Germinal center (tissue), 1 donor: ENCODE results near the gene AGPAT1.
"Not testable (repeated sequence)": the region's sequence is repeated elsewhere in the genome, so short reads cannot be mapped to it uniquely, and the experiment has no call there.

Experiments
- DNase-seq: peaks from one replicate; pipeline ENCODE4 v3.0.0; 2012; ENCODE audit warnings: mixed read lengths, low spot score

The AGPAT1 gene, protein sequence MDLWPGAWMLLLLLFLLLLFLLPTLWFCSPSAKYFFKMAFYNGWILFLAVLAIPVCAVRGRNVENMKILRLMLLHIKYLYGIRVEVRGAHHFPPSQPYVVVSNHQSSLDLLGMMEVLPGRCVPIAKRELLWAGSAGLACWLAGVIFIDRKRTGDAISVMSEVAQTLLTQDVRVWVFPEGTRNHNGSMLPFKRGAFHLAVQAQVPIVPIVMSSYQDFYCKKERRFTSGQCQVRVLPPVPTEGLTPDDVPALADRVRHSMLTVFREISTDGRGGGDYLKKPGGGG

DNA sequence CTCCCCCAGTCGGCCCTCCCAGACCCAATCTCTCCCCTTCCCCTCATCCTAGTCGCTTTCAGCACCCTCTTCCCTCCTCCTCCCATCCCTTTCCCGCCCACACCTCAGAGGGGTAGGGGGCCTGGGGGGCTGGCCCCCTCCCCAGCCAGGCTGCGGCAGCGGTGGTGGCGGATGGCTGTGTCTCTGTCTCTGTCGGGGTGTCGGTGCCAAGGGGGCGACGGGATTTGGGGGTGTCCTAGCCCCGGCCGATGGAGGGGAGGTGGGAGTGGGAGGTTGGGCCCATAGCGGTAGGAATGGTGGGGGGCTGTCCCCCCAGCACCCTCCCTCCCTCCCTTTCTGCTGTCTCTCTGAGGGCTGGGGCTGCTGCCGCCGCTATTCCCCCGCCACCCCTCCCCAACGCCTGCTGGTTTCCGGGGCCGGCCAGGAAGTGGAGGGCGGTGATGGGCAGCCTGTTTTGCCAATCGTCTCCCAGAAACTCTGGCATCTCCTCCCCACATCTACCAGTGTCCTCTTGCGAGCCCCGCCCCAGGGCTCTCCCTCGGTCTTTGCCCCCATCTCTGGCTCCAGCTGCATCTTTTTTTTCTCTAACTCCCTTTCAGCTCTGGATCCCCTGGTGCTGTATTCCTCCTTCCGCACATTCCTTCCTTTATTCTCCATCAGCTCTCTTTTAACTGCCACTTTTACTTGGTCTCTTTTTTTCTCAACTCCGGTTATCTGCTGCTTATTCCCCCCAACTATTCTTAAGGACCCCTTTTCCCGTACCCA lies at the start of gene AGPAT1:
Gene AGPAT1, minus strand, starts transcription at position 374 of the 765 bp plus-strand sequence. CDS start 4,588 bp downstream, outside the sequence.
- DNase-seq: peak; percentile 98

DNA sequence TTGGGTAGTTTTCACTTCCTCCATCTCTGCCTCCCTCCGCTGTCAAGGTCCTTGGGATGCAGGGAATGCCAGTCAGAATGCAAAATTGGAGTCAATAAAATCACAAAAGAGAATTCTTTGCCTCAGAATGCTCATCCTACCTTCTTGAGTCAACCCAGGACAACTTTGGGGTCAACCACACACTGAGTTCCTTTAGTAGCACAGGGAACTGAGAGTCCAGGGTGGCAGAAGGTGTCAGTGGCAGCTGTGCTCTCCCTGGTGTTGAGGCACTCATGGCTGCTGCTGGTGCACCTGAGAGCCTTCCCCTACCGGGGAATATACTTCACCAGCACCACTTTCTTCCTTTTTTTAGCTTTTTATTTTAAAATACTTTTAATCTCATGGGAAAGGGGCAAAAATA lies 48.8 kb upstream of the AGPAT1 start:
- DNase-seq: peak; percentile 46

DNA sequence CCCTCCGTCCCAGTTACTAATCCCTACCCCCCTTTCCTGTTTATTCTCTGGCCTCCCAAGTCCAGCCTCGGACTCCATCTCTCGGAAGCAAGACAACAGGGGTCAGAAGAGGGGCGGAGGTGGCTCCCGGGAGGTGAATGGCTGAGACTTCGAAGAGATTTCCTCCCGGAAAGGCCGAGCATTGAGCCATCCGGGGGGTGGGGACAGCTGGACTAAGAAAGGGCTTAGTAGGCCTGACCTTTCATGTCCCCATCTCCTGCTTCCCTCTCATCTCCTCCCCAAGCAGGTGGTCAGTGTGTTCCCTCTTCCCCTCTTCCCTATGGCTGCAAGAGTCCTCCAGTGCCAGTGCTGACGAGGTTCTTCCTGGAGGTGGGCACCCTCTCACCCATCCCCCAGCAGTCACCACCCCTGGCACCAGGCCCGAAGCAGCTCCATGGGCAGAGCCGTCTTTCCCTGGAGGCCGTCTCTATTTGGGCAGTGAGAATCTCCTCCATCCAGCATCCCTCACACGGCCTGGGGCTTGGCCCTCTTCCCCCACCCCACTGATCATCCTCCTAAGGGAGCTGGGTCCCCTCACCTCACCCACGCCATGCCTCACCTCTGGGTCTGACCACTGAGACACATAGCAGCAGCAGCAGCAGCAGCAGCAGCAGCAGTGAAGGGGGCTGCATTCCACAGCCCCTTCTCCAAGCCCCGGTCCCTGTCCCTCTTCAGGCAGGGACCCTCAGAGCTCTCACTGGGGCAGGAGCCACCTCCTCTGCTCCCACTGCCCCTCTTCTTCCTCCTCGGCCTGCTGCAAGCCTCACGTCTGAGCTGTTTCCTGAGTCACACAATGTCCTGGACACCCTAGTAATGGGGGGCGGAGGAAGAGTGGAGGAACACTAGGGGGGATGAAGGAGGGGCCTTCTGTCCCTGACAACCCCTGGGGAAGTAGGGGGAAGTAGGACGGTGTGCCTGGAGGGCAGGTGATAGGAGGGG lies 47.7 kb upstream of the AGPAT1 start, which contains the start of gene NOTCH4:
Gene NOTCH4, minus strand, starts transcription at position 810 of the 978 bp plus-strand sequence. Its CDS starts 139 bp downstream, at position 671.
- DNase-seq: no peak

DNA sequence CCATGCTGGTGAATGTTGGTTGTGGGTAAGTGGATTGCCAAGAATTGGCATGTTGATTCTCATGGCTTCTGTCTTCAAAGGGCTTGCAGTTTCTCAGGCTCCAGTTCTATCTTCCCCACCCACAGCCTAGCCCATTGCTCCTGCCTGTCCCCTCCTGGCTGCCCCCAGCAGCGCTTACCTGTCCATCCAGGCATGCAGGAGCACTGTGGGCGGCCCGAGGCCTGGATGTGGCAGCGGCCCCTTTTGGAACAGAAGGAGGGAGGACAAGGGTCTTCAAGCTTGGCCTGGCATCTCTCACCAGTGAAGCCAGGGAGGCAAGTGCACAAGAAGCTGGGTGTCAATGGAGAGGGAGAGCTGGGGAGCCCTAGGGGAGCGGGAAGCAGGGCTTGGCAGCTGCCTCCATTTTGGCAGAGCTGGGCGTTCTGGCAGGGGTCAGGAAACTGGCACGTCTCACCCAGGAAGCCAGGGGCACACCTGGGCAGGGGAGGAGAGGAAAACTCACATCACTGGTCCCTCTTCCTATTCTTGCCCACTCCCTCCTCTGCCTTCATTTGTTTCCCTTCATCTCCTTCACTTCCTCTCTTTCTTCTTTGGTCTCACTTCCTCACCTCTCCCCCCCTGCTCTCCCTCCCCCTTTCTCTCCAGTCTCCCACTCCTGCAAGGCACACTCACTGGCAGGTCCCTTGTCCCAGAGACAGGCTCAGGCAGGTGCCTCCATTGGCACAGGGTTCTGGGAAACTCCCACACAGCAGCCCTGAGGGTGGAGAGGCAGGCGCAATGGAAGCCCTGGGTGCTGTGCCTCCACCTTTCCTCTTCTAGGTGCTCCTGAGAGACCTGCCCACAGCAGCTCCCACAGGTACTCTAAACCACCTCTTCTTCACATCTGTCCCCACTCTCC lies 46.7 kb upstream of the AGPAT1 start:
- no peak for DNase-seq

DNA sequence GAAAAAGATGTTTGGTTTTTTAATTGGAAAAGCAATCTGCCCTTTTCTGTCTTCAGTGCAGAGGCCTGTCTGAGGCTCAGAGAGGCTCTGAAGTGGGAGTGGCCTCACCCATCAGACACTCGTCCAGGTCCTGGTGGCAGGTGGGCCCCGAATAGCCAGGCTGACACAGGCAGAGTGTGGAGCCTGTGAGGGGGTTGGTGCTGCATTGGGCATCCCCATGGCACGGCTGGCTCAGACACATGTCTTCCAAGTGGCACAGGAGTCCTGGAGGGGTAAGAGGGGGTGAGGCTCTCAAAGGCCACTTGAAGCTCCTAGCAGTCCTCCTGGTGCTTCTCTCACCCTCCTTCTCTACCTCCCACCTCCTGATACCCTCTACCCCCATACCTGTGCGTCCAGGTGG lies 44.1 kb upstream of the AGPAT1 start:
- no peak for DNase-seq

DNA sequence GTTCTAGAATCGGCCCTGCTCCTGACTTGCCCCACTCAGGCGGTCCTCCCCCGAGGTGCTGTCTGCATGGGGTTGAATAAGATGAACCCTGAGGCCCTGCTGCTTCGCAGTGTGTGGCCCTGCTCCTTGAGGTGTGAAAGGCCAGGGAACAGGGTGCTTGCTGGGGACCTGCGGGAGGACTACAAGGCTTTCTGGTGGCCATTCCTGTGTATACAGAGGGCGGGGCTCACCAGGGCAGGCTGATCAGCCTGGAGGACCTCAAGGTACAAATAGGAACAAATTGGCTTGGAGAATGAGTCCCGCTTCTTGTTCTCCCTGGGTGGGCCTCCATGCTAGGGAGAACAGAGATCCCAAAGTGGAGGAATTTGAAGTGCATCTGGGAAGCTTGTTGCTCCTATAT lies 42.3 kb upstream of the AGPAT1 start:
- DNase-seq: no peak

DNA sequence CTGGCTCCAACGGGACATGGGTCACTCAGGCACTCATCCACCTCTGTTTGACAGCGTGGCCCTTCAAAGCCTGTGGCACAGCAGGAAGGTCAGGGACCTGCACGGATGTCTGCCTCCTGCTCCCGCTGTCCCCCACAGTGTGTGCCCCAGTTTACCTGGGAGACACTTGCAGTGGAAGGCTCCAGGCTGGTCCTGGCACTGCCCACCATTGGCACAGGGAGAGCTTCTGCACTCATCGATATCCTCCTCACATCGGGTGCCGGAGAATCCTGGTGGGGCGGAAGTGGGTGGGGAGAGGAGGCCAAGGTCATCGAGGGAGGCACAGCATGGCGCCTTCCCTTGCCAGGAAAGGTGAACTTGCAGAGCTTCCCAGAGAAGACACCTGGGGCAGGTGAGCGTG lies 41.1 kb upstream of the AGPAT1 start:
- no peak for DNase-seq

DNA sequence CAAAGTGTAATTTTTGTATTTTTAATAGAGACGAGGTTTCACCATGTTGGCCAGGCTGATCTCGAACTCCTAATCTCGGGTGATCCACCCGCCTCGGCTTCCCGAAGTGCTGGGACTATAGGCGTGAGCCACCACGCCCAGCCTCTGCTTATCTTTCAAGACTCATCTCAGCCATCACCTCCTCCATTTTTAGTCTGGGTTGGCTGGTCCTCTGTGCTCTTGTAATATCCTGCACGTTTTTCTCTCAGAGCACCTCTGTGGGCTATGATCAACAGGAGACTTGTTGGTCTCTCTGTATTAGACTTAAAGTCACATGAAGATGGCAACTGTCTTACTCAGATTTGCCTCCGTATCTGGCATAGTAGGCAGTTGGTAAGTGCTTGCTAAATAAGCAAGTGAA lies 40.4 kb upstream of the AGPAT1 start:
- no peak for DNase-seq

DNA sequence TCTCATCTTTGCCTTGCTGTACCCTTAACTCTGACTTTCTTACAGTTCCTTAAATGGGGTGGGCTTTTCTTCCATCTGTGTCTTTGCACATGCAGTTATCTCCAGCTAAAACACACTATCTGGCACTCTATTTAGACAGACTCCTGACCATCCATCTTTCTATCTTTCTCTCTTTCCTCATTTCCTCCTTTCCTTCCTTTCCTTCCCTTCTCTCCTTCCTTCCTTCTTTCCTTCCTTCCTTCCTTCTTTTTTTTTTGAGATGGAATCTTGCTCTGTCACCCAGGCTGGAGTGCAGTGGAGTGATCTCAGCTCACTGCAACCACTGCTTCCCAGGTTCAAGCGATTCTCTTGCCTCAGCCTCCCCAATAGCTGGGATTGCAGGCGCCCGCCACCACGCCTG lies 39.7 kb upstream of the AGPAT1 start:
- no peak for DNase-seq

DNA sequence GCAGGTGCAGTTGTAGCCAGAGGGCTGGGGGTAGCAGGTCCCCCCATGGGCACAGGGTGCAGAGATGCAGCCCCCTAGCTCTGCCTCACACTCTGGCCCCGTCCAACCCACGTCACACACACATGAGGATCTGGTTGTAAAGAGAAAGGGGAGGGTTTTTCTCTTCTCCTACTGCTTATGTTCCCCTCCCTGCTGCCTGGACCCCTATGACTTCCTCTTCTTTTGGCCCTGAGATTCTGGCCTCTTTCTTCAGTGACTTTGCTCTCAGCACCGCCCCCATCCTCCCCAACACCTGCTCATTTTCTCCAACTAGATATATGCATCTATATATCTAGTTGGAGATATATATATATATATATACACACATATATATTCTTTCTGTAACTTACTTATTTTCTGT lies 38.2 kb upstream of the AGPAT1 start:
- DNase-seq: no peak

DNA sequence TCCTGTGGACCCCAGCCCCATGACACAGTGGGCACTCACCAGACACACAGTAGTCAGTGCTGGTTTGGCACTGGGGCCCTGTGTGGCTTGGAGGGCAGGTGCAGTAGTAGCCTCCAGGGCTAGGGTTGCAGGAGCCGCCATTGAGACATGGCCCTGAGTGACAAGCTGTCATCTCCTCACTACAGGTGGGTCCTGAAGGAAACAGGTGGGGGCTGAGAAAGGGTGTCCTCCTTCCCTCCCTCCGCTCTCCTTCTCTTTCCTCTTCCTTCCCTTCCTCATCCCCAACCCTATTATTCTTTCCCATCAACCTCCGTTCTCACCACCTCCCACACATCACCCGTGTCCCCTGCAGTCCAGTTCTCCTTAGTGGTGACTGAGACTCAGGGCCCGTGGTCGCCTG lies 37.8 kb upstream of the AGPAT1 start:
- DNase-seq: no peak

DNA sequence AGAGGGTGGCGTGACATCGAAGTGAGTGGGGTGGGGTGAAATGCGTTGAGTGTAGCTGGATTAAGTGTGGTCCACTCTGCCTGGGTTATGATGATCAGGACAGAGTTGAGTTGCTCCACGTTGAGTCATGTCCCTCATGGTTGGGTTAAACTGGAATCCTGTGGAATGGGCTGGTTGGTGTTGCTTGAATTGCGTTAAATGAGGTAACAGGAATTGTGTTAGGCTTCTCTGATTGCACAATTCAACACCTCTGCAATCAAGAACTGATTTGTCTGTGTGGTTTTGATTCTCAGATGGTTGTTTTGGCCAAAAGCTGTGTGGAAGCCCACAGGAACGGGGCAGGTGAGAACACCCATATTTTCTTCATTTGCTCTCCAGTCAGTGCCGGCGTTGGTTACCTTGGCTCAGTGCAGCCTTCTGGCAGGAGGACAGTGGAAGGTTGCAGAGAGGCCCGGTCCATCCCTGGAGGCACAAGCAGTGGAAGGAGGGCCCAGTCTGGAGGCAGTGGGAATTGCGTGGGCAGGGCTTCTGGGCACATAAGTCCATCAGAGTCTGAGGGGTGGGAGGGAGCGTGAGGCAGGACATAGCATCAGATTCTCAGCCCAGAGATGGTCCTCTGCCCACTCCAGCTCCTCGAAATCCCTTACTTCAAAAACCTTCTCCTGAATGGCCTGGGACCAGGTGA lies 36.3 kb upstream of the AGPAT1 start:
- DNase-seq: no peak

DNA sequence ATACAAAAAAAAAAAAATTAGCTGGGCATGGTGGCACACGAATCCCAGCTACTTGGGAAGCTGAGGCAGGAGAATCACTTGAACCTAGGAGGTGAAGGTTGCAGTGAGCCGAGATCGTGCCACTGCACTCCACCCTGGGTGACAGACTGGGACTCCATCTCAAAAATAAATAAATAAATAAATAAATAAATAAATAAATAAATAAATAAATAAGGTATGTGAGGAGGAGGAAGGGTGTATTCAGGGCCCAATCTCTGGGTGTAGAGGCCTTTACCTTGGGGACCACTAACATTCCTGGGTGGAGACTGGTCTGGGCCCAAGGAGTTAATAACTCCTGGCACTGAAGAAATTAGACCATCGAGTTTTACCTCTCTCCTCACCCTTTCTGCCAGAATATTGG lies 35.5 kb upstream of the AGPAT1 start:
- DNase-seq: not testable (repeated sequence)

DNA sequence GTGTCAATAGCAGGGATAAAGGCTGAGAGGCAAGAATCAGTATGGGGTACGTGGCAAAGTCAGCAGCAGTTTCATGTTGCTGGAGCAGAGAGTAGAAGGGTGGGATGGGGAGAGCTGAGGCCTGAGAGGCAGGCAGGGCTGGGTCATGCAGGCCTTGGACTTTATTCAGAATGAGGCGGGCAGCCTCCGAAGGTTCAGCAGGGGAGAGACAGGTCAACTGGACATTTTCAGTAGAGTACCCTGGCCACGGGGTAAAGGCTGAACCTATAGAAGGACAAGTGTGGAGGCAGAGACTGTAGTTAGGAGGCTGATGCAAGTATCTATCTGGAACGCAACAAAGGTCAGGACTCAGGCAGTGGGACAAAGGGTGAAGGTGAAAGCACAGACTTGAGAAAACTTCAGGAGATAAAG lies 34.3 kb upstream of the AGPAT1 start:
- DNase-seq: no peak

DNA sequence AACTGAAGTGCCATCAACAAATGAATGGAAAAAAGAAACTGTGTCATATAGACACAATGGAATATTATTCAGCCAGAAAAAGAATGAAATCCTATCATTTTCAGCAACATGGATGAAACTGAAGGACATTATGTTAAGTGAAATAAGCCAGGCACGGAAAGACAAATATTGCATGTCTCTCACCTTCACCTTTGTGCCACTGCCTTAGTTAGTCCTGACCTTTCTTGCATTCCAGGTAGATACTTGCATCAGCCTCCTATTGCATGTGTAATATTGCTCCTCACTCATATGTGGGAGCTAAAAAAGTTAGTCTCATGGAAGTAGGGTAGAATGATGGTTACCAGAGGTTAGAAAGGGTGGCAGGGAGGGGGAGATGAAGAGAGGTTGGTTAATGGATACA lies 33.1 kb upstream of the AGPAT1 start:
- no peak for DNase-seq

DNA sequence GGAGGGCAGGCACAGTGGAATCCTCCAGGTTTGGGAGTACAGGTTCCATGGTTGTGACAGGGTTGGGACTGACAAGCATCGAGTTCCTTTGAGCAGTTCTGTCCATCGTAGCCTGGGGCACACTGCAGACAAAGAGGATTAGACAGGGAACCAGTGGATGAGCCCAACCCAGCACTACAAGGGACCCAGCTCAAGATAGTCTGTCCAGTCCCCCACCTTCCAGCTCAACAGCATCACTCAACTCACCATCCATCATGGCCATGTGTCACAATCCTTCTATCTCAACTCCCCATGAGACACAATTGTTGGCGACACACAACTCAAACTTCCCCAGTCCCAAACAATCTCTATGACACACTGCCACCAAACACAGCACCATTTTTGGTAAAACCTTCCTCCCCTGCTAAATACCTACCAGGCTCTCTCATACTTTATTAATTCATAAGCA lies 28.4 kb upstream of the AGPAT1 start:
- no peak for DNase-seq

DNA sequence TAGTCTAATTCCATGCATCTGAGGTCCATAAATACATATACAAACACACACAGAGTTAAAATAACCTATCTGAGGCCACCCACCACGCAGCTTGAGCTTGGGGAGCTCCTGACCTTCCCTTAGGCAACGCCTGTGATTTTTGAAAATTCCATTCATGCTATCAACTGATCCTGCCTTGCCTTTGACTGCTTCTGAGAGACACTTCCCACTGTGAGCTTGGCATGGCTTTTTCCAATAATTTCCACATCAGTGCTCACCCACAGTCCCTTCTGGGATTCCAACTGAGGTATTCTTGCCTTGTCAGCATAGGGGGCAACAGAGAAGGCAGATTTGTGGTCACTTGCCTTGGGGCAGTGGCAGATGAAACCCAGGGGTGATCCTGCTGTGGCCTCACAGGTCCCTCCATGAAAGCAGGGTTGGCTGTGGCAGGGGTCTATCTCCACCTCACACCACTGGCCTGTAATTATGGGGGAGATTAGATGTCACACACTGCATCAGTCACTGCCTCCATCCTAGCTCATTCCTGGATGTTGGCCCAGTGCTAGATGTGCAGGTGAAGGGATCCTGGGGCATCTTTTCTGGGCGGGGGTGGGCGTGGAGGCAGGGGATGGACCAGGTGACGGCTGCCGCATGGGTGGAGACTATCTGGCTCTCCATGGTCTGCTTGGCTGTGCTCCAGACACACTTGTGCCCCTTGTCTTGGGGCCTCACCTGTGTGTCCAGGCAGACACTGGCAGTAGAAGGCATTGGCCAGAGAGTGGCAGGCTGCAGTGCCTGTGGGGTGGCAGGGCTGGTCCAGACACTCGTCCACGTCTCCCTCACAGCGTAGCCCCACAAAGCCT lies 27.8 kb upstream of the AGPAT1 start:
- DNase-seq: no peak

DNA sequence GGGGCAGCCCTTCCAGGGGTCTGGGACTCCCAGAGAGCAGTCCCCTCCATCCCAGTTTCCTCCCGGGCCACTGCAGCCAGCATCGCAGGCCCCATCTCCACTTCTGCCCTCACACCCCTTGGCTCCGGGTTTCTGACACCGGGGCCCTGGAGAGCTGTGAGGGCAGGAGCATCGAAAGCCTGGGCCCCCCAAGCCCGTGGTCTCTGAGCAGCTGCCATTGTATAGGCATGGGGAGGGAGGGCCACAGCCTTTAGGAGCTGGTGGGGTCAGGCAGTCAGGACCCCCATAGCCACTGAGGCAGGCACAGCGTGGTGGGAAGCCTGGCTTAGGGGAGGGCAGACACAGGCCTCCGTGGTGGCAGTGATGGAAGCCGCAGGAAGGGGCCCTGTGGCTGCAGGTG lies 26.3 kb upstream of the AGPAT1 start:
- no peak for DNase-seq

DNA sequence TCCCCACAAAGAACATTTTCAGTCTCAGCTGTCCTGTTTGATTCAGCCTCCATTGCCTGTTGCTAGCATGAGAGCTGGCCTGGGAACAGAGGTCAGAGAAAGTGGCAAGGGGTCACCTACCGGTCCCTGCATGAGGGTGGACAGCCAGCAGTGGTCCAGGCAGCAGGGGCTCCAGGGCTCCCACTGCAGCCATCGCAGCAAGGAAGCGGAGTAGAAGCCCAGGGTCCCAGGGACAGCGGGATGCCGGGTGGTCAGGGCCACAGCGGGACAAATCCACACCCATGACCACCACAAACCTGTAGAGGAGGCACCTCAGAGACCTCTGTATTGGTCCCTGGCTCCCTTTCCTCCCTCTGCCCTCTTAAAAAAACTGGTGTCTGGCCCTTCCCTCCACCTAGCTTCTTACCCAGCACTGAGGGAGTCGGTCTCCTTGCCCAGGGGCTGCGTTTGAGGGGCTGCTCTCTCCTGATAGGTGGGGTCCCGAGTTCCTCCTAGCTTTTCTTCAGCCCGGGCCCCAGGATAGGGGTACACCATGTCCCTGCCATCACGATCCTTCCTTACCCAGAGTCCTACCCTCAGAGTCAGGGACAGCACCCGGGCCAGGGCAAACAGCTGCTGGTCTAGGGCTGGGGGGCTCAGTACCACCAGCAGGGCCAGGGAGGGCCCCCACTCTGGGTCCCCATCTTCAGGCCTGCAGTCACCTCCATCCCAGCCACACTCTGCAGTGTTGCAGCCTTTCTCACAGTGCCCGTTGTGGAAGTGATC lies 25.0 kb upstream of the AGPAT1 start:
- DNase-seq: no peak
